DND-41 (cell line): ENCODE measurements around the gene LTBP3.

Experiments used
- CTCF ChIP-seq: IDR thresholded peaks from 2 replicates; pipeline ENCODE4 v1.5.1; 2012; ENCODE audit warnings: borderline replicate concordance, low read length, moderate library complexity, mild to moderate bottlenecking; ENCODE audit not compliant: poor library complexity, severe bottlenecking; ENCODE audit errors: extremely low read depth
- EZH2 ChIP-seq: IDR thresholded peaks from 3 replicates; pipeline ENCODE4 v1.6.1; 2012; ENCODE audit warnings: borderline replicate concordance, low read depth, mild to moderate bottlenecking, moderate library complexity, low read length, inconsistent platforms; ENCODE audit not compliant: severe bottlenecking

DNA sequence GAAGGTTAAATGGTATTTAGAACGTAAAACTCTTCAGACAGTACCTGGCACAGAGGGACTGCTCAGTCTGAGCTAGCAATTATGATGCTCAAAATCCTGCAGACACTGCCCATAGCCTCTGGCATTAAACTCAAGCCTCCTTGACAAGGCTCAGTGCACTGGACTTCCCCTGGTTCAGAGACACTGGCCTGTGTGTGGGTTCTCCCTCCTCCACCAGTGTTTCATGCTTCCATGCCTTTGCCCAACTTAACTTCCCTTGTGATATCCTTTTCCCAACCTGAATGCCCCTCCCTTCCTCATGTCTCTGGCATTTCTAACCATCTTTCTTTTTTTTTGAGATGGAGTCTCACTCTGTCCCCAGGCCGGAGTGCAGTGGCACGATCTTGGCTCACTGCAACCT is 9.1 kb downstream of the LTBP3 start:
- no peak for TF ChIP-seq CTCF
- no peak for TF ChIP-seq EZH2
